Neural cell (in vitro differentiated cells): Measurements from ENCODE around the gene STYXL2. TPM values are rescaled to one million over a fixed set of nuclear protein-coding genes. Genes with fewer than 3 reads are reported as not detected.

Experiments used
- H2AFZ ChIP-seq: fragments of 200-600, 300-800 bp; sonication (generic), shearing (Covaris generic); 2 replicates; pipeline ENCODE4 v1.6.0; 2014; ENCODE audit warnings: low read depth, mild to moderate bottlenecking, antibody characterized with exemption, low read length, moderate library complexity
- H3F3A ChIP-seq: fragments of 200-600 bp; shearing (Covaris generic); 2 replicates; pipeline ENCODE4 v1.6.1; 2016; ENCODE audit warnings: mild to moderate bottlenecking, moderate library complexity, mixed read lengths, antibody characterized with exemption, low read length; ENCODE audit not compliant: insufficient read depth, poor library complexity, severe bottlenecking
- H3K27ac ChIP-seq: fragments of 200-600, 300-800 bp; sonication (generic), shearing (Covaris generic); 2 replicates; pipeline ENCODE4 v1.5.1; 2014; ENCODE audit warnings: mild to moderate bottlenecking, low read length, moderate library complexity
- H3K27me3 ChIP-seq: fragments of 300-800, 200-600 bp; sonication (generic), shearing (Covaris generic); 2 replicates; pipeline ENCODE4 v1.6.0; 2014; ENCODE audit warnings: mild to moderate bottlenecking, low read depth, low read length, moderate library complexity; ENCODE audit not compliant: insufficient read depth
- H3K36me3 ChIP-seq: fragments of 300-800, 200-600 bp; sonication (generic), shearing (Covaris generic); 2 replicates; pipeline ENCODE4 v1.5.1; 2014; ENCODE audit warnings: mild to moderate bottlenecking, antibody characterized with exemption, low read length, moderate library complexity; ENCODE audit not compliant: insufficient read depth
- H3K4me2 ChIP-seq: fragments of 300-800, 200-600 bp; sonication (generic), shearing (Covaris generic); 2 replicates; pipeline ENCODE4 v1.6.0; 2014; ENCODE audit warnings: mild to moderate bottlenecking, low read length
- H3K4me3 ChIP-seq: fragments of 300-800, 200-600 bp; sonication (generic), shearing (Covaris generic); 2 replicates; pipeline ENCODE4 v1.5.1; 2014; ENCODE audit warnings: mild to moderate bottlenecking, low read length, moderate library complexity
- H3K79me2 ChIP-seq: fragments of 200-600 bp; shearing (Covaris generic); replicated peaks from 2 replicates; pipeline ENCODE4 v1.6.0; 2014; ENCODE audit warnings: mild to moderate bottlenecking, low read length, moderate library complexity; ENCODE audit not compliant: insufficient read depth
- H3K9ac ChIP-seq: fragments of 300-800, 200-600 bp; sonication (generic), shearing (Covaris generic); 2 replicates; pipeline ENCODE4 v1.6.1; 2016; ENCODE audit warnings: mild to moderate bottlenecking, low read length, mixed read lengths
- H3K9me2 ChIP-seq: fragments of 200-600 bp; shearing (Covaris generic); 2 replicates; pipeline ENCODE4 v1.6.1; 2016; ENCODE audit warnings: mild to moderate bottlenecking, low read length, mixed read lengths; ENCODE audit not compliant: insufficient read depth
- H3K9me3 ChIP-seq: fragments of 200-600, 300-800 bp; sonication (generic), shearing (Covaris generic); 2 replicates; pipeline ENCODE4 v1.6.1; 2016; ENCODE audit warnings: mild to moderate bottlenecking, mixed run types, low read length, moderate library complexity, mixed read lengths
- H4K20me1 ChIP-seq: fragments of 200-600 bp; shearing (Covaris generic); 2 replicates; pipeline ENCODE4 v1.6.1; 2016; ENCODE audit warnings: mild to moderate bottlenecking, mixed run types; ENCODE audit not compliant: insufficient read depth
- EP300 ChIP-seq: fragments of 450-650 bp; conservative IDR thresholded peaks from 2 replicates; pipeline ENCODE4 v1.6.1; 2014; ENCODE audit warnings: antibody characterized with exemption, mild to moderate bottlenecking, moderate library complexity; ENCODE audit not compliant: poor library complexity, severe bottlenecking
- EZH2 ChIP-seq: fragments of 200-600, 300-800 bp; shearing (Covaris generic), sonication (generic); IDR thresholded peaks from 2 replicates; pipeline ENCODE4 v1.6.1; 2014; ENCODE audit warnings: antibody characterized with exemption, low read length, borderline replicate concordance, mild to moderate bottlenecking; ENCODE audit not compliant: insufficient read depth, poor library complexity, severe bottlenecking
- MXI1 ChIP-seq: fragments of 450-650 bp; conservative IDR thresholded peaks from 2 replicates; pipeline ENCODE4 v1.6.1; 2014; ENCODE audit warnings: antibody characterized with exemption, mild to moderate bottlenecking; ENCODE audit not compliant: poor library complexity, severe bottlenecking
- POLR2AphosphoS5 ChIP-seq: IDR thresholded peaks from 2 replicates; pipeline ENCODE4 v1.6.1; 2012
- RAD21 ChIP-seq: fragments of 450-650 bp; conservative IDR thresholded peaks from 2 replicates; pipeline ENCODE4 v1.6.1; 2014; ENCODE audit warnings: antibody characterized with exemption, mild to moderate bottlenecking, moderate library complexity
- REST ChIP-seq: IDR thresholded peaks from 2 replicates; pipeline ENCODE4 v1.6.1; 2012; ENCODE audit warnings: borderline replicate concordance
- SMC3 ChIP-seq: fragments of 450-650 bp; conservative IDR thresholded peaks from 2 replicates; pipeline ENCODE4 v1.6.1; 2014; ENCODE audit warnings: antibody characterized with exemption, mild to moderate bottlenecking, moderate library complexity; ENCODE audit not compliant: poor library complexity
- TAF1 ChIP-seq: IDR thresholded peaks from 2 replicates; pipeline ENCODE4 v1.6.1; 2012; ENCODE audit warnings: low read depth
- polyA plus RNA-seq: library from polyadenylated mRNA; depleted of rRNA; stranded (reverse); fragments of >200 nt; gene quantifications from 2 replicates; pipeline ENCODE4 v1.2.3, GENCODE V29; 2014
- TF ChIP-seq, protein P1 (sequence below): fragments of 450-650 bp; IDR thresholded peaks from 2 replicates; pipeline ENCODE4 v1.5.1; 2014; ENCODE audit warnings: antibody characterized with exemption, mild to moderate bottlenecking, moderate library complexity; ENCODE audit not compliant: poor library complexity, severe bottlenecking

The STYXL2 gene
- polyA plus RNA-seq, 1 donor from 2014 or later = not detected

GRCh38 chr1:167122568-167122967, 28.7 kb downstream of the STYXL2 start:
- Histone ChIP-seq H3K9me3 (no peaks in the 10 kb centered on the region), H3K27ac (no peak overlapping the region), H3K4me3 (no peak overlapping the region), H3F3A (no peaks in the 10 kb centered on the region), H3K9ac (no peak overlapping the region), H3K9me2 (no peaks in the 10 kb centered on the region), H4K20me1 (no peaks in the 10 kb centered on the region), H3K36me3 (no peaks in the 10 kb centered on the region), H2AFZ (no peak overlapping the region), H3K4me2 (no peak overlapping the region), H3K27me3 (peaks cover 21% of the 10 kb centered on the region), H3K79me2 (no peaks in the 10 kb centered on the region)
- no peak for TF ChIP-seq SMC3
- TF ChIP-seq, protein P1, sequence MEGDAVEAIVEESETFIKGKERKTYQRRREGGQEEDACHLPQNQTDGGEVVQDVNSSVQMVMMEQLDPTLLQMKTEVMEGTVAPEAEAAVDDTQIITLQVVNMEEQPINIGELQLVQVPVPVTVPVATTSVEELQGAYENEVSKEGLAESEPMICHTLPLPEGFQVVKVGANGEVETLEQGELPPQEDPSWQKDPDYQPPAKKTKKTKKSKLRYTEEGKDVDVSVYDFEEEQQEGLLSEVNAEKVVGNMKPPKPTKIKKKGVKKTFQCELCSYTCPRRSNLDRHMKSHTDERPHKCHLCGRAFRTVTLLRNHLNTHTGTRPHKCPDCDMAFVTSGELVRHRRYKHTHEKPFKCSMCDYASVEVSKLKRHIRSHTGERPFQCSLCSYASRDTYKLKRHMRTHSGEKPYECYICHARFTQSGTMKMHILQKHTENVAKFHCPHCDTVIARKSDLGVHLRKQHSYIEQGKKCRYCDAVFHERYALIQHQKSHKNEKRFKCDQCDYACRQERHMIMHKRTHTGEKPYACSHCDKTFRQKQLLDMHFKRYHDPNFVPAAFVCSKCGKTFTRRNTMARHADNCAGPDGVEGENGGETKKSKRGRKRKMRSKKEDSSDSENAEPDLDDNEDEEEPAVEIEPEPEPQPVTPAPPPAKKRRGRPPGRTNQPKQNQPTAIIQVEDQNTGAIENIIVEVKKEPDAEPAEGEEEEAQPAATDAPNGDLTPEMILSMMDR = no peak
- TF ChIP-seq RAD21 = no peak
- TF ChIP-seq MXI1 = no peak
- no peak for TF ChIP-seq EP300
- no peak for TF ChIP-seq POLR2AphosphoS5

GRCh38 chr1:167126317-167126716, 32.4 kb downstream of the STYXL2 start:
- Histone ChIP-seq H3K36me3 (no peaks in the 10 kb centered on the region), H3K9ac (no peak overlapping the region), H3K27me3 (peaks cover 16% of the 10 kb centered on the region), H2AFZ (no peak overlapping the region), H3F3A (no peaks in the 10 kb centered on the region), H4K20me1 (no peaks in the 10 kb centered on the region), H3K4me2 (no peak overlapping the region), H3K9me2 (no peaks in the 10 kb centered on the region), H3K27ac (no peak overlapping the region), H3K9me3 (no peaks in the 10 kb centered on the region), H3K4me3 (no peak overlapping the region), H3K79me2 (no peaks in the 10 kb centered on the region)
- TF ChIP-seq REST = no peak
- TF ChIP-seq EZH2 = no peak

DNA sequence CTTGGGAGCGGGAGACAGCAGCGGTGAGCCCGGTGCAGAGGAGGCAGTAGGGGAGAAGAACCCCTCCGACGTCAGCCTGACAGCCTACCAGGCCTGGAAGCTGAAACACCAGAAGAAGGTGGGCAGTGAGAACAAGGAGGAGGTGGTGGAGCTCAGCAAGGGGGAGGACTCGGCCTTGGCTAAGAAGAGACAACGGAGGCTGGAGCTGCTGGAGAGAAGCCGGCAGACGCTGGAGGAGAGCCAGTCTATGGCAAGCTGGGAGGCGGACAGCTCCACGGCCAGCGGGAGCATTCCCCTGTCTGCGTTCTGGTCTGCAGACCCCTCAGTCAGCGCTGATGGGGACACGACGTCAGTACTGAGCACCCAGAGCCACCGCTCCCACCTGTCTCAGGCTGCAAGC, 32.9 kb downstream of the STYXL2 start:
- H3K9me2 ChIP-seq = no peaks in the 10 kb centered on the region
- H3F3A ChIP-seq = no peaks in the 10 kb centered on the region
- no peak overlapping the region for H2AFZ ChIP-seq
- no peaks in the 10 kb centered on the region for H3K9me3 ChIP-seq
- H3K4me2 ChIP-seq = no peak overlapping the region
- H3K4me3 ChIP-seq = no peak overlapping the region
- no peaks in the 10 kb centered on the region for H3K36me3 ChIP-seq
- H3K79me2 ChIP-seq = no peaks in the 10 kb centered on the region
- H3K27ac ChIP-seq = no peak overlapping the region
- TF ChIP-seq EP300 = no peak
- no peak for TF ChIP-seq SMC3
- TF ChIP-seq MXI1 = no peak
- TF ChIP-seq, protein P1 = no peak
- TF ChIP-seq TAF1 = no peak
- TF ChIP-seq POLR2AphosphoS5 = no peak
- TF ChIP-seq EZH2 = no peak
- no peak for TF ChIP-seq RAD21
- TF ChIP-seq REST = no peak
- peaks cover 11% of the 10 kb centered on the region for H3K27me3 ChIP-seq
- no peaks in the 10 kb centered on the region for H4K20me1 ChIP-seq
- H3K9ac ChIP-seq = no peak overlapping the region
